Esophagus muscularis mucosa (tissue), 4 donors: ENCODE data around the gene ADAMTS14. TPM values are rescaled to one million over a fixed set of nuclear protein-coding genes. Genes with fewer than 3 reads are reported as not detected.
A peak's percentile ranks its signal among the peaks of the same experiment; 100 is the strongest.

Experiments used
- DNase-seq: peaks from one replicate; pipeline ENCODE4 v3.0.0-alpha.2; 2017; ENCODE audit errors: extremely low spot score
- H3K27ac ChIP-seq, 4 donors: fragments of 200-600 bp; sonication (generic); replicated peaks in 1 of 4; 1 replicate in 3 of 4; 2 replicates in 1 of 4; pipeline ENCODE4 v1.5.1; 2016 to 2019; ENCODE audit warnings: mild to moderate bottlenecking in 1 of 4
- H3K27me3 ChIP-seq, 4 donors: fragments of 200-600 bp; sonication (generic); one replicate each; pipeline versions ENCODE4 v1.5.1 to v1.6.0; 2016 to 2019
- H3K36me3 ChIP-seq, 4 donors: fragments of 200-600 bp; sonication (generic); one replicate each; pipeline ENCODE4 v1.5.1; 2016 to 2019
- H3K4me1 ChIP-seq, 4 donors: fragments of 200-600 bp; sonication (generic); one replicate each; pipeline ENCODE4 v1.5.1; 2016 to 2019
- H3K4me3 ChIP-seq, 4 donors: fragments of 200-600 bp; sonication (generic); 1 replicate in 2 of 4; 2 replicates in 2 of 4; pipeline ENCODE4 v1.5.1; 2016 to 2019; ENCODE audit warnings: mild to moderate bottlenecking in 4 of 4, moderate library complexity in 1 of 4
- H3K9me3 ChIP-seq, 4 donors: fragments of 200-600 bp; sonication (generic); 1 replicate in 3 of 4; 2 replicates in 1 of 4; pipeline ENCODE4 v1.5.1; 2016 to 2019
- EP300 ChIP-seq: sonication (generic); formaldehyde crosslinking; IDR thresholded peaks from one replicate; pipeline ENCODE4 v1.6.1; 2017; ENCODE audit warnings: antibody characterized with exemption
- POLR2A ChIP-seq: fragments of 450-650 bp; IDR thresholded peaks from one replicate; pipeline ENCODE4 v1.6.1; 2017; ENCODE audit warnings: antibody characterized with exemption, moderate library complexity, mild to moderate bottlenecking, low read depth
- POLR2AphosphoS5 ChIP-seq, 2 donors: sonication (generic); formaldehyde crosslinking; IDR thresholded peaks; one replicate each; pipeline ENCODE4 v1.6.1; 2017; ENCODE audit warnings: antibody characterized with exemption in 2 of 2
- WGBS: methylation state at CpG from one replicate; pipeline ENCODE4 v1.1.5; 2018; 5-methylcytosine and 5-hydroxymethylcytosine counted together
- intact Hi-C: fragments of 100-400 bp; cut with DNase I; formaldehyde crosslinking; loops from one replicate; pipeline ENCODE4 v1.15.1; 2023
- total RNA-seq, 4 donors: library from RNA; depleted of rRNA; stranded (reverse); fragments of >200 nt; gene quantifications; one replicate each; pipeline versions ENCODE4 v1.1.0 to v1.2.1, GENCODE V29; 2016
- TF ChIP-seq, protein P1 (sequence below), 3 experiments: fragments of 200-600 bp in 2 of 3; fragments of 450-650 bp in 1 of 3; sonication (generic) in 2 of 3; IDR thresholded peaks; one replicate each; pipeline ENCODE4 v1.5.1; 2017 to 2019; ENCODE audit warnings: antibody characterized with exemption in 3 of 3, mild to moderate bottlenecking in 2 of 3, moderate library complexity in 1 of 3

Gene ADAMTS14
- total RNA-seq, 4 donors from 2014 or later = 0.13 to 0.50 TPM; not detected in 2

DNA sequence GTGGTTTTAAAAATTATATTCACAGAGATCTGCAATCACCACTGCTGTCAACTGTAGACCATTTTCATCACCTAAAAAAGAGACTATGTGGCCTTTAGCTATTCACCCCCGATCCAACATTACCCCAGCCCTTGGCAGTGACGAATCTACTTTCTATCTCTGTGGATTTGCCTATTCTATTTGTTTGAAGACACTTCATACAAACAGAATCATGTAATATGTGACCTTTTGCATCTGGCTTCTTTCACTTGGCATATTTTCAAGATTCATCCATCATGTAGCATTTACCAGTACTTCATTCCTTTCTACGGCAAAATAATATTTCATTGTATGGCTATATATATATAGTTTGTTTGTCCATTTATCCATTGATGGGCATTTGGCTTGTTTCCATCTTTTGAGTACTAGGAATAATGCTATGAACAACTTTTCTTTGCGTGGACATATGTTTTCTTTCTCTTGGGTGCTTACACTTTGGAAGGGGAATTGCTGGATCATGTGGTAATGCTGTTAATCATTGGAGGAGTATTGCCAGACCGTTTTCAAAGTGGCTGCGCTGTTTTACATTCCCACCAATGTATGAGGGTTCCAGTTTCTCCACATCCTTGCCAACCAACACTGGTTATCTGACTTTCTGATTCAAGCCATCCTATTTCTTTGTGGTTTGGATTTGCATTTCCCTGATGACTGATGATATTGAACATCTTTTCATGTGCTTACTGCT is 22.3 kb downstream of the ADAMTS14 start:
- no peaks in the 10 kb centered on the region for H3K36me3 ChIP-seq
- H3K27me3 ChIP-seq = no peaks in the 10 kb centered on the region
- H3K27ac ChIP-seq = no peak overlapping the region
- TF ChIP-seq POLR2A (no peak), POLR2AphosphoS5 (IDR thresholded peaks at IDR 0.05) (peak in 1 of 2 donors; percentile 17)
- H3K4me1 ChIP-seq = peaks cover 4 to 24% (median 16%) of the 10 kb centered on the region in 4 donors
- 37% methylated on average over 6 of the region's 6 CpGs for WGBS
- intact Hi-C loops = no loop called here
- DNase-seq = no peak
- H3K4me3 ChIP-seq = peak overlapping the region in 1 of 4 donors; percentile 8
- no peaks in the 10 kb centered on the region for H3K9me3 ChIP-seq

DNA sequence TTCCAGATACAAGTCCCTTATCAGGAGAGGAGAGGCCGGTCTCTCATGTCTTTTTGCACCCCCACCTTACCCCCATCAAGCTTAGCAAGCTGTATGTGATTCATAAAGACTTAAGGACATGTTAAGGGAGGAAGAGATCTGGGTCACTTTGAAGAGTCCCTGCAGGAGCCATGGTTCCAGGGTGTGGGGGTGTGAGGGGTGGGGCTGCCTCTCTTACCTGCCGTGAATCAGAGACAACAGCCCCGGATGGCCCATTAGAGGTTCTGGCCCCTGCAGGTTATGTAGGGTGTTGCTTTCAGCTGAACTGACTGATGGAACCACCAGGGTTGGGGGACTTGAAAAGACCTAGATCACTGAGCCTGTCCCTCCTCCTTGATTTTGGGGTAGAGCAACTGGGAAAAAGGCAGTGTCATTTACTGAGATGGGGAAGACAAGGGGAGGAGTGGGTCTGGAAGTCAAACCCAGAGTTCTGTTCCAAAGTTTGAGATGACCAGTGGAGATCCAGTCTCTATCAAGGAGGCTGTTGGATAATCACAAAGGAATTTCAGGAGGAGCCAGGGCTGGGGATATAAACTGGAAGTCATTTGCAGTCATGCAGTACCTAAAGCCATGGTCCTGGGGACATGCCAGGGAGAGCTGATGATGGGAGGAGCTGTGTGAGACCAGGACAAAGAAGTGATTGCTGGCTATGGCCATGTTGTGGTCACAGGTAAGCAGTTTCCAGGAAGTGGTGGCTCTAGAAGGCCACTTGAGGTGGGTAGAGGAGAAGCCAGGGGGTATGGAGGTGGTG is 23.1 kb downstream of the ADAMTS14 start:
- intact Hi-C loops = no loop called here
- 77% methylated on average over 3 of the region's 3 CpGs for WGBS
- Histone ChIP-seq H3K4me1 (peaks cover 4 to 24% (median 16%) of the 10 kb centered on the region in 4 donors), H3K36me3 (no peaks in the 10 kb centered on the region), H3K27ac (no peak overlapping the region), H3K27me3 (no peaks in the 10 kb centered on the region), H3K9me3 (no peaks in the 10 kb centered on the region), H3K4me3 (no peak overlapping the region)
- no peak for DNase-seq
- no peak for TF ChIP-seq POLR2AphosphoS5 (IDR thresholded peaks at IDR 0.05)
- TF ChIP-seq, protein P1, sequence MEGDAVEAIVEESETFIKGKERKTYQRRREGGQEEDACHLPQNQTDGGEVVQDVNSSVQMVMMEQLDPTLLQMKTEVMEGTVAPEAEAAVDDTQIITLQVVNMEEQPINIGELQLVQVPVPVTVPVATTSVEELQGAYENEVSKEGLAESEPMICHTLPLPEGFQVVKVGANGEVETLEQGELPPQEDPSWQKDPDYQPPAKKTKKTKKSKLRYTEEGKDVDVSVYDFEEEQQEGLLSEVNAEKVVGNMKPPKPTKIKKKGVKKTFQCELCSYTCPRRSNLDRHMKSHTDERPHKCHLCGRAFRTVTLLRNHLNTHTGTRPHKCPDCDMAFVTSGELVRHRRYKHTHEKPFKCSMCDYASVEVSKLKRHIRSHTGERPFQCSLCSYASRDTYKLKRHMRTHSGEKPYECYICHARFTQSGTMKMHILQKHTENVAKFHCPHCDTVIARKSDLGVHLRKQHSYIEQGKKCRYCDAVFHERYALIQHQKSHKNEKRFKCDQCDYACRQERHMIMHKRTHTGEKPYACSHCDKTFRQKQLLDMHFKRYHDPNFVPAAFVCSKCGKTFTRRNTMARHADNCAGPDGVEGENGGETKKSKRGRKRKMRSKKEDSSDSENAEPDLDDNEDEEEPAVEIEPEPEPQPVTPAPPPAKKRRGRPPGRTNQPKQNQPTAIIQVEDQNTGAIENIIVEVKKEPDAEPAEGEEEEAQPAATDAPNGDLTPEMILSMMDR (IDR thresholded peaks at IDR 0.05) = no peak
- TF ChIP-seq EP300 = no peak
- no peak for TF ChIP-seq POLR2A

DNA sequence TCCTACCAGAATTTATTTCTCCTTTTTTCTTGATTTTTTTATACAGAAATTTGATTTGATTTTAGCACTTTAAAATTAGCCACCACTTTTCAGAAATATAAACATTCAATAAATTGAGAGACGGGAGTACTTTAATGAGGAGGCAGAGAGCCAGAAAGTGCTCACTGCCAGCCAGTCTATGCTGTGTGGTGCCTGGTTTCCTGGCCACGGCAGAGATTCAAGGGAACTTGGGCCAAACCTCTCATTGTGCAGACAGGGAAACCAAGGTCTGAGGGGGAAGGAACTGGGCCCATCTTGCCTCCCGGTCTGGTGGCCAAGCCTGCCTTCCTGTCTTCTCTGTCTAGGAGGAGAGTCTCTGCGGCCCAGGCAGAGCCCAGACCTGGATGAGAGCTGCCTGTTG is 25.9 kb downstream of the ADAMTS14 start:
- 55% methylated on average over 3 of the region's 4 CpGs for WGBS
- no peaks in the 10 kb centered on the region for H3K9me3 ChIP-seq
- H3K27me3 ChIP-seq = no peaks in the 10 kb centered on the region
- TF ChIP-seq POLR2A (no peak), EP300 (no peak), POLR2AphosphoS5 (IDR thresholded peaks at IDR 0.05) (no peak)
- TF ChIP-seq, protein P1 (IDR thresholded peaks at IDR 0.05) = no peak
- DNase-seq = no peak
- H3K4me3 ChIP-seq = no peak overlapping the region
- H3K4me1 ChIP-seq = peaks cover 4 to 22% (median 16%) of the 10 kb centered on the region in 4 donors
- no peaks in the 10 kb centered on the region for H3K36me3 ChIP-seq
- no peak overlapping the region for H3K27ac ChIP-seq
- intact Hi-C loops = no loop called here

DNA sequence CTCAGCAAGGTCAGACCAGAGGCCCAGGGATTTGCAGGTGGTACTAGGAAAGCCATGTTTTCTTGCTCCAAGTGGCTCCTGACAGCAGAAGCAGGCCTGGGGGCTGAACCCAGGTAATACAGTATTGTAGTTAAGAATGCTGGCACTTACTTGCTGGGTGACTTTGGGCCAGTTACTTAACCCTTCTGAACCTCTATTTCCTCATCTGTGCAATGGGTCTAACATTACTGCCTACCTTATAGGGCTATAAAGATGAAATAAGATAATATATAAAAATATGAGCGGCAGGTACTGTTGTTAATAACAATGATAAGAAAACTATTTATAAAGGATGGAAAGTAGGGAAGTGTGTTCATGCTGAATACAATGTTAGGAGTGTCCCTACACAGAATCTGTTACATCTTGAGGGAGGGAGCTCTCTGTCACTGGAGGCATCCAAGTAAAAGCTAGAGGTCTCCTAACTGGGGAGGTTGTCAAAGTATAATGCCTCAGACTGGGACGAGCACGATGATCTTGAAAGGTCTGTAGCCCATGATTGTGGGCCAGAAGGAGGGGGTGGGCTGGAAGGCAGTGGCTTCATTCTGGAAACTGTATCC is 26.9 kb downstream of the ADAMTS14 start:
- H3K4me1 ChIP-seq = peaks cover 2 to 13% (median 8%) of the 10 kb centered on the region in 4 donors
- 91% methylated on average over 3 of the region's 3 CpGs for WGBS
- intact Hi-C loops = no loop called here
- no peaks in the 10 kb centered on the region for H3K9me3 ChIP-seq
- H3K4me3 ChIP-seq = no peak overlapping the region
- no peaks in the 10 kb centered on the region for H3K36me3 ChIP-seq
- no peak for DNase-seq
- H3K27ac ChIP-seq = no peak overlapping the region
- H3K27me3 ChIP-seq = no peaks in the 10 kb centered on the region
- TF ChIP-seq POLR2A = no peak
- TF ChIP-seq, protein P1 (IDR thresholded peaks at IDR 0.05) = no peak
- TF ChIP-seq POLR2AphosphoS5 (IDR thresholded peaks at IDR 0.05) = no peak
- no peak for TF ChIP-seq EP300

DNA sequence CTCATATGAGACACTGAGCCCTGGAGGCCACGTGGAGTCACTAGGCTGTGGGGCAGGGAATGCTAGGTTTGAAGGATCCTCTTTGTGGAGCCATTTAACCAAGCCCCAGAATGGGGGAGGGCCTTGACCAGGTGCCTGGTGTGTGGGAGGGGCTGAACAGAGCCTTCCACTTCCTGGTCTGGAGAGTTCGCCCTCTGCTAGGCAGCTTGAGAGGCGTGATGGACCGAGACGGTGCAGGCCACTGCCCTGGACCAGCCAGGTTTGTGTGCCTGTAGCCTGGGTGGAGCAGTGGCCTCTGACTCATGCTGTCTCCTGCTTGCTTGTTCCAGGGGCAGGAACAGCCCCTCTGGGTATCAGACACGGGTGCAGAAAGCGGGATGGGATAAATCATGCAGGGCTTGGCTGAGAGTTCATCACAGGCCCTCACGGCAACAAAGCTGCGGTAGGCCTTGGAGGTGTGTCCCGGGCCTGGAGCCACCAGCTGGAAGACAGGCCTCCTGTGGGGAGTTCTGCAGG is 27.4 kb downstream of the ADAMTS14 start:
- no peak overlapping the region for H3K27ac ChIP-seq
- H3K4me1 ChIP-seq = peaks cover 0 to 7% (median 2%) of the 10 kb centered on the region in 4 donors
- no peaks in the 10 kb centered on the region for H3K36me3 ChIP-seq
- H3K4me3 ChIP-seq = no peak overlapping the region
- TF ChIP-seq, protein P1 (IDR thresholded peaks at IDR 0.05) = no peak
- no peak for TF ChIP-seq EP300
- TF ChIP-seq POLR2AphosphoS5 (IDR thresholded peaks at IDR 0.05) = no peak
- no peak for TF ChIP-seq POLR2A
- intact Hi-C loops = no loop called here
- no peak for DNase-seq
- H3K27me3 ChIP-seq = no peaks in the 10 kb centered on the region
- no peaks in the 10 kb centered on the region for H3K9me3 ChIP-seq
- 85% methylated on average over 5 of the region's 10 CpGs for WGBS
